Muscle of leg (tissue), 11 donors: ENCODE measurements around the gene SLC25A23. TPM values are rescaled to one million over a fixed set of nuclear protein-coding genes. Genes with fewer than 3 reads are reported as not detected.
"Not testable (repeated sequence)": the region's sequence is repeated elsewhere in the genome, so short reads cannot be mapped to it uniquely, and the experiment has no call there.

Source experiments
- DNase-seq: peaks from one replicate; pipeline ENCODE4 v3.0.0; 2013
- H3K27ac ChIP-seq: one replicate; pipeline ENCODE4 v1.5.1; 2013; ENCODE audit warnings: mild to moderate bottlenecking, low read length, control low read depth
- H3K27me3 ChIP-seq: one replicate; pipeline ENCODE4 v1.6.1; 2013; ENCODE audit warnings: low read length; ENCODE audit not compliant: control insufficient read depth, insufficient read depth
- H3K36me3 ChIP-seq: one replicate; pipeline ENCODE4 v1.6.1; 2013; ENCODE audit warnings: low read length; ENCODE audit not compliant: control insufficient read depth, insufficient read depth
- H3K4me1 ChIP-seq: one replicate; pipeline ENCODE4 v1.6.1; 2013; ENCODE audit warnings: low read length; ENCODE audit not compliant: control insufficient read depth, insufficient read depth
- H3K4me3 ChIP-seq: one replicate; pipeline ENCODE4 v1.5.1; 2013; ENCODE audit warnings: low read length, control low read depth
- H3K9me3 ChIP-seq: replicated peaks from 2 replicates; pipeline ENCODE4 v1.6.1; 2013; ENCODE audit warnings: low read depth, low read length; ENCODE audit not compliant: control insufficient read depth
- WGBS: methylation state at CpG from one replicate; pipeline ENCODE4 v1.1.5; 2013; ENCODE audit warnings: missing lambda C conversion rate; ENCODE audit not compliant: insufficient coverage; 5-methylcytosine and 5-hydroxymethylcytosine counted together
- polyA plus RNA-seq, 8 donors: library from polyadenylated mRNA; unstranded; fragments of 120-200 nt; gene quantifications; one replicate each; pipeline versions ENCODE4 v1.2.1 to v1.2.3, GENCODE V29; 2013; ENCODE audit warnings: inconsistent platforms in 1 of 8, low replicate concordance in 1 of 8; ENCODE audit not compliant: insufficient read length in 8 of 8, insufficient read depth in 1 of 8
- total RNA-seq: library from RNA; stranded (reverse); fragments of 120-200 nt; gene quantifications from one replicate; pipeline ENCODE4 v1.2.4, GENCODE V29; 2013

Gene SLC25A23
- total and polyA plus RNA-seq, 9 donors, result 16.7 to 41.7 (median 31.4) TPM

DNA sequence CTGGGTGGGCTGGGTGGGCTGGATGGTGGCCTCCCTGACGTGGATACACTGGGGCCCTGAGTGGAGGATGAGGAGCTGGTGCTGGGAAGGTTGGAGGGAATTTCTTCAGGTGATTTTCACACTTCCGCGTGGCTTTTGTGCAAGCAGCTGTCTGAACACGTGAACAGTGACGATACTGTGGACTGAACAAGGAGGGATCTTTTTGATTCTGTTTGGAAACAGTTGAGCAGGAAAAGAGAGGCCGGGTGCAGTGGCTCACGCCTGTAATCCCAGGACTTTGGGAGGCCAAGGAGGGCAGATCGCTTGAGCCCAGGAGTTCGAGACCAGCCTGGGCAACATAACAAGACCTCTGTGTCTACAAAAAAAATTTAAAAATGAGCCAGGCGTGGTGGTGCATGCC, 57.5 kb downstream of the SLC25A23 start:
- Histone ChIP-seq H3K4me3 (no peak overlapping the region), H3K36me3 (no peaks in the 10 kb centered on the region), H3K4me1 (peaks cover 9% of the 10 kb centered on the region), H3K9me3 (no peaks in the 10 kb centered on the region), H3K27me3 (no peaks in the 10 kb centered on the region), H3K27ac (no peak overlapping the region)
- WGBS, result 79% methylated on average over 10 of the region's 10 CpGs
- no peak for DNase-seq

- H3K9me3 ChIP-seq, H3K36me3 ChIP-seq, H3K4me1 ChIP-seq, H3K27me3 ChIP-seq, DNase-seq, H3K27ac ChIP-seq, H3K4me3 ChIP-seq: not testable (repeated sequence)
- 86% methylated on average over 7 of the region's 23 CpGs for WGBS
Observed at GRCh38 chr19:6400062-6400944, 59.3 kb downstream of the SLC25A23 start.

DNA sequence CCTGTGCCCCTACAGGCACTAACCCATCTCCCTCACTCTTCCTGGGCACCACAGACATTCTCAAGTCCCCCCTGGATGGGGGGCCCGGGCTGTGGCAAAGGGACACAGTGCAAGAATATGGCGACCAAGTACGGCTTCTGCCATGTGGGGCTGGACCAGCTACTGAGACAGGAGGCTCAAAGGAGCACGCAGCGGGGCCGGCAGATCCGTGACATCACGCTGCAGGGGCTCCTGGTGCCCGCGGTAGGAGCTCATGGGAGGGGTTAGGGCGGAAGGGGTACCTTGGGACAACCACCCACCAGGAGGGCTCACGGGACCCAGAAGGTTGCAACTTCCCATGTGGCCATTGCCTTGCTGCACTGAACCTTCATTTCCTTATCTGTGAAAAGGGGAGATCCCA, 63.3 kb downstream of the SLC25A23 start:
- DNase-seq, result no peak
- H3K9me3 ChIP-seq, result no peaks in the 10 kb centered on the region
- 95% methylated on average over 11 of the region's 12 CpGs for WGBS
- no peak overlapping the region for H3K4me3 ChIP-seq
- peaks cover 4% of the 10 kb centered on the region for H3K36me3 ChIP-seq
- H3K27ac ChIP-seq, result no peak overlapping the region
- peaks cover 12% of the 10 kb centered on the region for H3K4me1 ChIP-seq
- no peaks in the 10 kb centered on the region for H3K27me3 ChIP-seq

- no peaks in the 10 kb centered on the region for H3K9me3 ChIP-seq
- peaks cover 12% of the 10 kb centered on the region for H3K4me1 ChIP-seq
- H3K4me3 ChIP-seq, result no peak overlapping the region
- no peaks in the 10 kb centered on the region for H3K27me3 ChIP-seq
- DNase-seq, result no peak
- H3K36me3 ChIP-seq, result peaks cover 14% of the 10 kb centered on the region
- 100% methylated on average over 2 of the region's 3 CpGs for WGBS
- H3K27ac ChIP-seq, result no peak overlapping the region
Observed at GRCh38 chr19:6394831-6395230, 64.8 kb downstream of the SLC25A23 start.

- peak overlapping the region; percentile 94 for H3K27ac ChIP-seq
- no peaks in the 10 kb centered on the region for H3K27me3 ChIP-seq
- peaks cover 22% of the 10 kb centered on the region for H3K36me3 ChIP-seq
- 8% methylated on average over 8 of the region's 14 CpGs for WGBS
- H3K4me3 ChIP-seq, result peak overlapping the region; percentile 82
- H3K4me1 ChIP-seq, result peaks cover 12% of the 10 kb centered on the region
- no peak for DNase-seq
- no peaks in the 10 kb centered on the region for H3K9me3 ChIP-seq
Observed at GRCh38 chr19:6393983-6394412, 65.6 kb downstream of the SLC25A23 start.

DNA sequence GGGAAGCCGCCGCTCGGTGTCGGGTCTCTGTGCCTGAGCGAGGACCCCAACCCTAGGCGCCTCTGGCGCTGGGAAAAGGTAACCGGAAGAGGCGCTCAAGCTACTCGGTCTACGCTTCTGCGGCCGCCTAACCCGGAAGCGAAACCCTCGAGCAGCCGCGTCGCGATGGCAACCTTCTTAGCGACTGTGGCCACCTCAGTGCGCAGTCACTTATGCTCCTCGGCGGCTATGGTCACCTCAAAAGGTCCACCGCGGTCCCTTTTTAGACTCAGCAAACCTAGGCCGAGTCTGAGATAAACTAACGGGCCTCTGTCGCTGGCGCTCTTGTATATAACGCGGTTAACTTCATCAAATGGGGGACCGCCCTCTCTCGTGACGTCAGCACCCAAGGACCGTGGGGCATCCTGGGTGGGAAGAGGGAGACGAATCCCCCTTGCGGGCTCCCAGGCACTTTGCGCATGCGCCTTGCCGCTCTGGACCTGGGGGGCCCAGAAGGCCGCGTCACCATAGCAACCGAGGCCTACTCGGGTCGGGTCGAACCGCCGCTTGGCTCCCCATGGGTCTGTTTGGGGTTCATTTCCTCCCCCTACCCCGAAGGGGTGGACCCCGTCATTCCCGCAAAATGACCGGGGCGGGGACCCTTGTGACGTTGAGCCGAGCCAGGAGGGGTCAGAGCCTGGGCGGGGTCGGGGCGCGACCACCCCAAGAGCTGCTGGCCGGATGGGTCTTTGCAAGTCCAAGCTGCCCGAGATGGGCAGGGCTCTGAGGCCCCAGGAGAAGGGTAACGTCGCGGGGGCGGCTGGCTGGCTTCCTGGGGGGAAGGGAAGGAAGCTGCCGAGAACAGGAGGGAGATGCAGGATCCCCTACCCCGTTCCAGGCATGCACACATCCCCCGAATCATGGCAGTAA, 66.3 kb downstream of the SLC25A23 start, which contains the start of gene GTF2F1:
TSS of gene GTF2F1 (minus strand) at position 91 of the 909 bp plus-strand sequence. CDS start 169 bp downstream, outside the sequence.
- under 1% methylated on average over 58 of the region's 69 CpGs for WGBS
- H3K9me3 ChIP-seq, result no peaks in the 10 kb centered on the region
- no peaks in the 10 kb centered on the region for H3K27me3 ChIP-seq
- H3K4me3 ChIP-seq, result peak within 1 kb of the TSS; percentile 82
- H3K4me1 ChIP-seq, result peaks cover 12% of the 10 kb centered on the region
- DNase-seq, result peak; percentile 99
- peak within 1 kb of the TSS; percentile 94 for H3K27ac ChIP-seq
- H3K36me3 ChIP-seq, result peaks cover 29% of the 10 kb centered on the region

GRCh38 chr19:6392221-6393073, 67.1 kb downstream of the SLC25A23 start:
- H3K4me1 ChIP-seq, result peaks cover 12% of the 10 kb centered on the region
- peak overlapping the region; percentile 82 for H3K4me3 ChIP-seq
- H3K36me3 ChIP-seq, result peaks cover 36% of the 10 kb centered on the region
- H3K27me3 ChIP-seq, result no peaks in the 10 kb centered on the region
- H3K27ac ChIP-seq, result peak overlapping the region; percentile 94
- 6% methylated on average over 17 of the region's 30 CpGs for WGBS
- no peaks in the 10 kb centered on the region for H3K9me3 ChIP-seq
- DNase-seq, result peak; percentile 26

Other genes starting within 250 kb of the SLC25A23 start
- 11.9 TPM for gene MLLT1, start 179.8 kb downstream of the SLC25A23 start, total RNA-seq
- 10 to 100 TPM; 43.8 to 63.4 (median 56.9) TPM for gene MLLT1, start 179.8 kb downstream of the SLC25A23 start, polyA plus RNA-seq
- not detected for gene ACER1, start 126.2 kb downstream of the SLC25A23 start, total RNA-seq
- under 1 TPM in 2 of 8 donors, not detected in 6; 0.12 to 0.17 TPM for gene ACER1, start 126.2 kb downstream of the SLC25A23 start, polyA plus RNA-seq
- 46.6 TPM for gene CLPP, start 98.3 kb downstream of the SLC25A23 start, total RNA-seq
- gene CLPP, start 98.3 kb downstream of the SLC25A23 start, polyA plus RNA-seq, result 10 to 100 TPM; 57.1 to 73.3 (median 64.0) TPM
- gene ALKBH7, start 87.0 kb downstream of the SLC25A23 start, total RNA-seq, result 99.9 TPM
- gene ALKBH7, start 87.0 kb downstream of the SLC25A23 start, polyA plus RNA-seq, result 100 to 1,000 TPM in 4 of 8 donors, 10 to 100 TPM in 4; 73.9 to 157 (median 101) TPM
- gene PSPN, start 83.9 kb downstream of the SLC25A23 start, total RNA-seq, result 1.2 TPM
- 1 to 10 TPM in 7 of 8 donors, under 1 TPM in 1; 0.88 to 1.5 (median 1.1) TPM for gene PSPN, start 83.9 kb downstream of the SLC25A23 start, polyA plus RNA-seq
- gene GTF2F1, start 66.6 kb downstream of the SLC25A23 start, total RNA-seq, result 29.8 TPM
- gene GTF2F1, start 66.6 kb downstream of the SLC25A23 start, polyA plus RNA-seq, result 10 to 100 TPM; 59.6 to 73.8 (median 69.0) TPM
- gene KHSRP, start 35.0 kb downstream of the SLC25A23 start, total RNA-seq, result 46.9 TPM
- gene KHSRP, start 35.0 kb downstream of the SLC25A23 start, polyA plus RNA-seq, result 100 to 1,000 TPM; 165 to 256 (median 214) TPM
- 0.22 TPM for gene SLC25A41, start 26.0 kb downstream of the SLC25A23 start, total RNA-seq
- gene SLC25A41, start 26.0 kb downstream of the SLC25A23 start, polyA plus RNA-seq, result under 1 TPM; 0.19 to 0.71 (median 0.50) TPM
- gene CRB3, start 4.5 kb upstream of the SLC25A23 start, total RNA-seq, result not detected
- gene CRB3, start 4.5 kb upstream of the SLC25A23 start, polyA plus RNA-seq, result 1 to 10 TPM in 2 of 8 donors, under 1 TPM in 3, not detected in 3; 0.11 to 2.0 (median 0.51) TPM
- 0.13 TPM for gene DENND1C, start 22.0 kb upstream of the SLC25A23 start, total RNA-seq
- gene DENND1C, start 22.0 kb upstream of the SLC25A23 start, polyA plus RNA-seq, result 1 to 10 TPM in 3 of 8 donors, under 1 TPM in 5; 0.59 to 2.1 (median 0.82) TPM
- gene TUBB4A, start 42.5 kb upstream of the SLC25A23 start, total RNA-seq, result 0.18 TPM
- gene TUBB4A, start 42.5 kb upstream of the SLC25A23 start, polyA plus RNA-seq, result 1 to 10 TPM in 1 of 8 donors, under 1 TPM in 7; 0.41 to 1.4 (median 0.54) TPM
- gene TNFSF9, start 71.2 kb upstream of the SLC25A23 start, total RNA-seq, result 1.0 TPM
- gene TNFSF9, start 71.2 kb upstream of the SLC25A23 start, polyA plus RNA-seq, result 1 to 10 TPM in 2 of 8 donors, under 1 TPM in 6; 0.23 to 1.3 (median 0.93) TPM
- gene CD70, start 131.4 kb upstream of the SLC25A23 start, total RNA-seq, result 1.4 TPM
- gene CD70, start 131.4 kb upstream of the SLC25A23 start, polyA plus RNA-seq, result 1 to 10 TPM in 2 of 8 donors, under 1 TPM in 5, not detected in 1; 0.19 to 2.9 (median 0.49) TPM
- gene TNFSF14, start 210.4 kb upstream of the SLC25A23 start, total RNA-seq, result 0.04 TPM
- gene TNFSF14, start 210.4 kb upstream of the SLC25A23 start, polyA plus RNA-seq, result under 1 TPM in 7 of 8 donors, not detected in 1; 0.06 to 0.34 (median 0.07) TPM